Heart left ventricle (tissue), 16 donors: Measurements from ENCODE around the gene ATP6V0C. TPM values are rescaled to one million over a fixed set of nuclear protein-coding genes. Genes with fewer than 3 reads are reported as not detected.

ENCODE experiments used
- ATAC-seq, 4 donors: fragments of 200-7000 bp; cut with Tn5 transposase; one replicate each; pipeline ENCODE4 v1.9.1; 2020 to 2022; ENCODE audit warnings: moderate library complexity in 4 of 4, mild to moderate bottlenecking in 3 of 4, moderate number of reproducible peaks in 1 of 4
- DNase-seq, 5 donors: peaks; one replicate each; pipeline ENCODE4 v3.0.0-alpha.2; 2020
- H3K27ac ChIP-seq, 12 donors: fragments of 200-600 bp; sonication (generic) in 4 of 12; one replicate each; pipeline versions ENCODE4 v1.5.0 to v1.8.0; 2016 to 2022; ENCODE audit warnings: mild to moderate bottlenecking in 2 of 12
- H3K27me3 ChIP-seq, 9 donors: fragments of 200-600 bp; sonication (generic) in 2 of 9; one replicate each; pipeline versions ENCODE4 v1.5.1 to v1.8.0; 2016 to 2022; ENCODE audit warnings: mild to moderate bottlenecking in 3 of 9
- H3K36me3 ChIP-seq, 9 donors: fragments of 200-600 bp; sonication (generic) in 2 of 9; one replicate each; pipeline versions ENCODE4 v1.5.0 to v1.8.0; 2018 to 2022; ENCODE audit warnings: mild to moderate bottlenecking in 2 of 9
- H3K4me1 ChIP-seq, 12 donors: fragments of 200-600 bp; sonication (generic) in 4 of 12; one replicate each; pipeline versions ENCODE4 v1.5.0 to v1.8.0; 2016 to 2022; ENCODE audit warnings: mild to moderate bottlenecking in 3 of 12
- H3K4me3 ChIP-seq, 12 donors: fragments of 200-600 bp; sonication (generic) in 4 of 12; one replicate each; pipeline versions ENCODE4 v1.5.0 to v1.8.0; 2017 to 2022; ENCODE audit warnings: mild to moderate bottlenecking in 9 of 12, moderate library complexity in 4 of 12
- H3K9me3 ChIP-seq, 12 donors: fragments of 200-600 bp; sonication (generic) in 4 of 12; one replicate each; pipeline versions ENCODE4 v1.5.0 to v1.8.0; 2016 to 2022; ENCODE audit warnings: mild to moderate bottlenecking in 1 of 12
- CTCF ChIP-seq, 12 donors: fragments of 200-600 bp; sonication (generic) in 4 of 12; IDR thresholded peaks; one replicate each; pipeline versions ENCODE4 v1.5.0 to v1.8.0; 2018 to 2022; ENCODE audit warnings: antibody characterized with exemption in 12 of 12, mild to moderate bottlenecking in 5 of 12
- POLR2A ChIP-seq, 2 donors: fragments of 450-650 bp; IDR thresholded peaks; one replicate each; pipeline ENCODE4 v1.6.1; 2017; ENCODE audit warnings: antibody characterized with exemption in 2 of 2, mild to moderate bottlenecking in 2 of 2, moderate library complexity in 2 of 2
- WGBS, 4 donors: extraction: QIAGEN DNeasy Blood & Tissue Kit in 2 of 4; methylation state at CpG; one replicate each; pipeline versions ENCODE4 v1.1.5 to v1.1.7; 2013 to 2018; 5-methylcytosine and 5-hydroxymethylcytosine counted together
- intact Hi-C, 10 donors: fragments of 100-400 bp; cut with DNase I; formaldehyde crosslinking; loops; one replicate each; pipeline versions ENCODE4 v1.11.1 to v1.14.2; 2022
- polyA plus RNA-seq, 2 donors: library from polyadenylated mRNA; stranded (reverse); fragments of 200-250 nt; gene quantifications; one replicate each; pipeline ENCODE4 v1.2.3, GENCODE V29; 2013
- total RNA-seq, 9 donors: library from RNA; depleted of rRNA in 2 of 9; stranded (reverse); fragments of >200 nt in 2 of 9; fragmentation: NEBNext Ultra II Directional in 3 of 9; extraction: Animal tissue kit (Norgen Biotek cat#: 25700) in 3 of 9; gene quantifications; one replicate each; pipeline versions ENCODE4 v1.1.0 to v1.2.4, GENCODE V29; 2016 to 2023
- donor health status: ischemic (EF 13 %, LVEDD 7.1; RV severe dilation, severe dysfunction).
- donor health status: healthy with polysubstance abuse.
- donor health status: DM: no; HTN: yes; CAD: no.
- donor health status: DM: no; HTN: no; CAD: no.
- donor health status: ischemic (EF 25% LVEDD 6.9; RV normal size, moderate dysfunction).
- donor health status: ischemic (EF 25% LVEDD 5.7; RV mildly dilated, moderate dysfunction).
- donor health status: healthy.
- donor health status: DM: yes; HTN: yes; CAD: no.
- donor health status: ischemic (EF 35%, LVEDD 5.7; RV mildly dilated, moderate dysfunction).
- donor health status: nonischemic (EF 11% LVEDD 7.7; RV severe dilation, severe dysfunction).
- donor health status: DM: yes; HTN: yes; CAD: no.
- donor health status: PGD.
- donor health status: ischemic (EF 29% LVEDD 5.4; RV normal size, mild dysfunction).
- donor health status: nonischemic (EF 23%, LVEDD 6.1; RV moderate dilation, normal function).

ATP6V0C gene
- total and polyA plus RNA-seq, 11 donors, result 61.6 to 232 (median 132) TPM

- 94 to 99% (median 97%) methylated on average over 12 to 24 of the region's 24 CpGs; no CpG with 5 or more reads in 1 of the 4 donors for WGBS, 4 donors
- H3K4me1 ChIP-seq, result peaks cover 0 to 13% (median 7%) of the 10 kb centered on the region in 12 donors
- ATAC-seq (no peak), DNase-seq (peak in 2 of 5 donors; percentile 35 to 48)
- H3K9me3 ChIP-seq, result no peaks in the 10 kb centered on the region
- intact Hi-C loops, result no loop called here
- peaks cover 0 to 74% (median 56%) of the 10 kb centered on the region in 9 donors for H3K36me3 ChIP-seq
- no peak for TF ChIP-seq POLR2A (IDR thresholded peaks at IDR 0.05)
- no peak for TF ChIP-seq CTCF (IDR thresholded peaks at IDR 0.05)
- H3K27ac ChIP-seq, result no peak overlapping the region
- H3K4me3 ChIP-seq, result no peak overlapping the region
- no peaks in the 10 kb centered on the region for H3K27me3 ChIP-seq
Observed at GRCh38 chr16:2527784-2528100, 14.0 kb downstream of the ATP6V0C start.

DNA sequence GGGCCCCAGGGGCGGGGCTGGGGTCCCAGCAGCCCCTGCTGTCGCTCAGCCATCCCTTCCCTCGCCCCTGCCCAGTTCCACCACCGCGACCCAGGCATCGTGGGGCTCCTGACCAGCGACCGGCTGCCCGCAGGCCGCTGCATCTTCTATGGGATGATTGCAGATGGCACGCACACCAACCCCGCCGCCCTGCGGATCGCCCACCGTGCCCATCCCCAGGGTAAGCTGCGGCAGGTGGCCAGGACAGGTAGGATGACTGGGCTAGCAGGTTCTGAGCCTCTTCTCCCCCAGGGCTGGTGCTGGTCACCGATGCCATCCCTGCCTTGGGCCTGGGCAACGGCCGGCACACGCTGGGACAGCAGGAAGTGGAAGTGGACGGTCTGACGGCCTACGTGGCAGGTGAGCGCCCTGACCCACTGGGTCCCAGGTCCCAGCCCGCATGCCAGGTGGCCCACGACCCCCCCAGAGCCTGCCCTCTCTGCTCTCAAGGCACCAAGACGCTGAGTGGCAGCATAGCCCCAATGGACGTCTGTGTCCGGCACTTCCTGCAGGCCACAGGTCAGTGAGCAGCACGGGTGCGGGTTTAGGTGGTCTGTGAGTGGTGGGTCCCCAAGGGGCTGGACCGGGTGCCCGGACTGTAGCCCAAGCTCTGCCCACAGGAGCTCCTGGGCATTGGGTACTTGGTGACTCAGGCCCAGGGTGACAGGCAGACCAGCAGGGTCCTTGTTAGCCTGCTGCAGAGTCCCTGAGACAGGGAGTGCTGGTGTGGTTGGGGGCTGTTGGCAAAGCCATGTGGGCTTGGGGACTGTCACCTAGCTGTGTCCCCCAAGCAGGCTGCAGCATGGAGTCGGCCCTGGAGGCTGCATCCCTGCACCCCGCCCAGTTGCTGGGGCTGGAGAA, 14.7 kb downstream of the ATP6V0C start:
- DNase-seq (peak in 1 of 5 donors; percentile 58), ATAC-seq (no peak)
- Histone ChIP-seq H3K27ac (no peak overlapping the region), H3K4me1 (peaks cover 0 to 20% (median 8%) of the 10 kb centered on the region in 12 donors), H3K9me3 (no peaks in the 10 kb centered on the region), H3K4me3 (no peak overlapping the region), H3K36me3 (peaks cover 0 to 68% (median 50%) of the 10 kb centered on the region in 9 donors), H3K27me3 (no peaks in the 10 kb centered on the region)
- WGBS, 4 donors, result 93 to 95% (median 95%) methylated on average over 16 to 36 of the region's 36 CpGs
- intact Hi-C loops, result no loop called here
- TF ChIP-seq CTCF (IDR thresholded peaks at IDR 0.05) (no peak), POLR2A (IDR thresholded peaks at IDR 0.05) (no peak)

GRCh38 chr16:2529061-2529931, 15.5 kb downstream of the ATP6V0C start:
- Histone ChIP-seq H3K36me3 (peaks cover 0 to 59% (median 41%) of the 10 kb centered on the region in 9 donors), H3K4me3 (no peak overlapping the region), H3K27me3 (no peaks in the 10 kb centered on the region), H3K4me1 (peaks cover 0 to 24% (median 8%) of the 10 kb centered on the region in 12 donors), H3K9me3 (no peaks in the 10 kb centered on the region), H3K27ac (no peak overlapping the region)
- DNase-seq, result peak in 2 of 5 donors; percentile 11 to 63
- TF ChIP-seq CTCF (IDR thresholded peaks at IDR 0.05), result no peak
- TF ChIP-seq POLR2A (IDR thresholded peaks at IDR 0.05), result no peak
- 89 to 92% (median 90%) methylated on average over 29 to 32 of the region's 32 CpGs for WGBS, 4 donors
- intact Hi-C loops, result no loop called here
- ATAC-seq, result no peak
